KBM-7 (cell line): Measurements from ENCODE around the gene TMEM8B.

Source experiments
- DNase-seq: peaks from one replicate; pipeline ENCODE4 v3.0.0-alpha.2; 2015
- in situ Hi-C: fragments of 300-500 bp; cut with MboI; formaldehyde crosslinking; loops from 2 replicates; pipeline ENCODE4 v1.14.3; 2020; ENCODE audit warnings: low sequenced_read_pairs, low pct_unique_long_range_greater_than_20kb, mixed read lengths

The TMEM8B gene

GRCh38 chr9:35810122-35810521 is 18.9 kb upstream of the TMEM8B start:
- in situ Hi-C loops, result no loop called here
- no peak for DNase-seq

DNA sequence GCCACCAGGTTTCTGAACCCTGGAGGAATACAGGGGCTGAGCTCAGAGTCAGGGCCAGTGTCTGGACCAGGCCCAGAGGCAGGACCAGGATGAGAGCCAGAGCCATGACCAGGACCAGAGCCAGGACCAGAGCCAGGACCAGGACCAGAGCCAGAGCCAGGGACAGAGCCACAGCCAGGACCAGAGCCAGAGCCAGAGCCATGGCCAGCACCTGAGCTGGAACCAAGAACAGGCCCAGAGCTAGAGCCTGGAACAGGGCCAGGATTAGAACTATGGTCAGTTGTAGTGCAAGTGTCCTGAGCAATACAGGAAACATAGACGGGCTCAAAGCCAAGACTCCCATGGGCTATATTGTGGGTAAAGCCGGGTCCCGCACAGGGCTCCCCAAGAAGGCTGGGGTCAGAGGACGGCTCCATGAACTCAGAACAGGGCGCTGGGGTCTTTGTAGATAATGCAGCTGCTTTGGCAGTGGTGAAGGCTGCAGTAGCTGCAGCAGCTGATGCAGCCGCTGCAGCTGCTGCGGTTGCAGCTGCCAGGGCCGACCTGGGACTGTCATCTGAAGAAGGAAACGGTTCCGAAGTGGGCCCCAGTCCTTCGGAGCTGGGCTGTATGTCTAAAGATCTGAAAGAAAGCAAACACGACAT is 17.5 kb upstream of the TMEM8B start:
- no peak for DNase-seq
- in situ Hi-C loops, result no loop called here

DNA sequence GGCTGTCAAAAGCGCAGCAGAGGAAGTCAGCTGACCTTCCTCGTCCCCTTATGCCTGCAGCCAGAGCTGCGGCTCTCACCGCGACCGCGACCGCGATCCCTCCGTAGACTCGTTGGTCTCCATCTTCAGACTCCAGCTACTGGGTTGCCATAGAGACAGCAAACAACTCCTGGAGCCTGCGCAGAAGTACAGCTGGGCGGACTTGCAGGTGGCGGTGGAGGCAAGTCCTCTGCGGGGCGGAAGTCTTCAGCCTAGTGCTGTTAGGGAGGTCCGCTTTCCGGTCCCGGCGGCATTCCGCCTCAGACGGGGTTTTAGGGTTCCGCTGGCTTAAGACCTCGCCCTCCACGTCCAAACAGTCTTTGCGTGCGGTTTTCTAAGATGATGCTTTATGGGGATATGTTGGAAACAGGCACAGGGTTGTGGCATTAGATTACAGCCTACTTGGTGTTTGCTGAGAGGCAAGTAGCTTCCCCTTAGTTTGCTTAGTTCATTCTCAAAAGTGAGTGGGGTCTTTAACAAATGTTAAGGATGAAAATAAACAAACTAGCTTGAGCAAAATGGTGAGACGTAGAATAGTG is 16.9 kb upstream of the TMEM8B start, which contains the start of gene SPAG8:
Gene SPAG8, minus strand, starts transcription at position 238 of the 578 bp plus-strand sequence. Its CDS starts 115 bp downstream, at position 123.
- in situ Hi-C loops, result no loop called here

GRCh38 chr9:35813434-35814105 is 15.5 kb upstream of the TMEM8B start:
- in situ Hi-C loops, result no loop called here
- no peak for DNase-seq

More for the DNA sequence above, 16.9 kb upstream of the TMEM8B start, which contains the start of gene SPAG8:
- peak; percentile 98 for DNase-seq

GRCh38 chr9:35814106-35814840 is 14.8 kb upstream of the TMEM8B start:
- in situ Hi-C loops, result no loop called here
- peak; percentile 68 for DNase-seq

GRCh38 chr9:35814841-35815543 is 14.0 kb upstream of the TMEM8B start, which contains the start of gene HINT2:
TSS of gene HINT2 (minus strand) at chr9:35815042. CDS start at chr9:35814979, 63 bp downstream.
- in situ Hi-C loops, result no loop called here
- DNase-seq, result peak; percentile 98

- in situ Hi-C loops, result no loop called here
- DNase-seq, result peak; percentile 21
Measured at GRCh38 chr9:35816708-35817107, 12.3 kb upstream of the TMEM8B start.

DNA sequence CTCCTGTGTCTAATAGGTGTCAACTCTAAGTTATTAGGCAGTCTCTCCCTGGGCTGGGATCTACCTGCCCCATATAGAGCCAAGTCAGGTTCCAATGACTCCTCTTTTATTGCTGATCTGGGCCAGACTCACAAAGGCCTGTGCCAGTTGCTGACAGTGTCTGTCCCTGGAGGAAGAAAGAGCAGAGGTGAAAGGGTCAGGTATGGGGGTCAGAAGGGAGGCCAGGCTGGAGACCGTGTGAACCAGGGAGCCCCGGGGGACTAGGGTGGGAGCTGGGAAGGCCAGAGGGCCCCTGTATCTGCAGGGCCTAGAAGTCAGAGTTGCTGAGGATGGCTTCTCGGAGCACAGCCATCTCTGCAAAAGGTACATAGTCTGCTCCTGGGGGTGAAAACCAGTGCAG is 10.7 kb upstream of the TMEM8B start:
- in situ Hi-C loops, result no loop called here
- DNase-seq, result no peak

- in situ Hi-C loops, result no loop called here
Measured at GRCh38 chr9:35820076-35820475, 9.0 kb upstream of the TMEM8B start.

DNA sequence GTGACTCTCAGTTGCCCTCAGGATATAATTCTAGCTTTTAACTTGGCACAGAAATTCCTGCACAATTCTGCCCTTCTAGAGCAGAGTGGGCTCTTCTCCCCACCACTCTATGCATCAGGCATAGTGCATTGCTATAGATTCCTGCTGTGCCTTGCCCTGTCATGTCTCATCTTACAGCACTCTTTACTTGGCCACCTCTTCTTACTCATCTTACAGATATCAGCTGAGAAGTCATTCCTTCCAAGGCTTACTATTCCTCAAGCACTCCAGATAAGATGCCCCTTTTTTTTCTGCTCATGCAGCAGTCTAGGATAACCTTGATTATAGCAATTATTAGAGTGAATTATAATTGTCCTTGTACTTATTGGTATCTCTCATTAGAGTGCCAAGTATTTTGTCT is 6.1 kb upstream of the TMEM8B start:
- no peak for DNase-seq
- in situ Hi-C loops, result no loop called here

More at GRCh38 chr9:35820076-35820475, 9.0 kb upstream of the TMEM8B start:
- DNase-seq, result no peak

GRCh38 chr9:35826071-35826701 is 2.8 kb upstream of the TMEM8B start:
- peak; percentile 90 for DNase-seq
- in situ Hi-C loops, result no loop called here

GRCh38 chr9:35827486-35827885 is 1.5 kb upstream of the TMEM8B start:
- in situ Hi-C loops, result no loop called here
- DNase-seq, result no peak

GRCh38 chr9:35828716-35829083 is 328 bp upstream of the TMEM8B start, which contains the start of gene FAM221B:
TSS of gene FAM221B (minus strand) at chr9:35828732. CDS start at chr9:35826161, 2,571 bp downstream.
- no peak for DNase-seq
- in situ Hi-C loops, result no loop called here

DNA sequence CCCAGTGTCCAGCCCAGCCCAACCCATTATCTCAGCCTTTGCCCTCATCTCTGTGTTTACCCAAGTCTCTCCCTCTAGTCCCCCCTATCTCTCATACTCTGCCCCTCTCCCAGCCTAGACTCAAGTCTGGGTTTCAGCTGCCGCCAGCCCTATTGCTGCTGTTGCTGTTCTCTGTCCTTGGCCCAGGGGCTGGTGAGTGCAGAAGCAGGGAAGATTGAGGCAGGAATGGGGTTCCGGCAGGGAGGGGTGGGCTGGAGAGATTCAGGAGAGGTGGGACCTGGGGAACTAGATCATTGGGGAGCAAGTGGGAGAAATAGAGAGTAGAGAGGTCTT is 702 bp downstream of the TMEM8B start:
- in situ Hi-C loops, result no loop called here

DNA sequence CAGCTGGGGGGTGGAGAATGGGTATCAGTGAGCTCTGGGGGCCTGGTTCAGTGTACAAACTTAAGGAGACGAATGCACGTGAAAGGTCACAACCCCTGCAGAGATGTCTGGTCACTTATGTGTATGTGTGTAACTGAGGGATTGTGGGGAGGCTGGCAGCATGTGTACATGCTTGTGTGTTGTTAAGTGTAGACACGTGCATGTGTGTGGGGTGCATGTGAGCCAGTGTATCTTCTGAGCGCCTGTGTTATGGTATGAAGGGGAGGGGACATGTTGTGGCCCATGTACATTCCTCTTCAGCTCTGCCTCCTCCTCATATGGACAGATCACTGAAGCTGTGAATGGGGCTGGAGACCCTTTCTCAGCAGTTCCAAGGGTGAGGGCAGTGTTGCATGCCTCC is 2.0 kb downstream of the TMEM8B start:
- in situ Hi-C loops, result no loop called here
- DNase-seq, result no peak

More for the DNA sequence above, 702 bp downstream of the TMEM8B start:
- no peak for DNase-seq

DNA sequence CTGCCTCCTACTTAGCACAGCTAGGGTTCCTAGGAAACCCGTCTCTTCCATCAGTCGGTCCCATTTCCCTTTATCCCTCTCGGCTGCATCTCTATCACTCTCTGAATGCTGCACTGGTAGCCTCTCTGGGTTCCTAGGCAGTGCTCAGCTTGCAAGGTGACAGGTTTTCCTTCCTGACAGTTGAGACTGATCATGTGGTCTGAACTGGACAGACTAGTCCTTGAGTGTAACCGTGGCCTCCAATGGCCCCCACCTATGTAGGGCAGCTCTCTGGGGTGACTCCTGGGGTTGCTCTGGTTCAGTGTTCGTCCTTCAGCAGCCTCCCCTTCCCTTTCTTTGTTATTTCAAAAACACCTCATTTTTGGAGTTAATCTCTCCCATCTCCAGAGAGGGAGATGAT is 3.8 kb downstream of the TMEM8B start:
- in situ Hi-C loops, result no loop called here
- DNase-seq, result no peak

GRCh38 chr9:35834260-35835215 is 5.5 kb downstream of the TMEM8B start:
- in situ Hi-C loops, result no loop called here
- no peak for DNase-seq

DNA sequence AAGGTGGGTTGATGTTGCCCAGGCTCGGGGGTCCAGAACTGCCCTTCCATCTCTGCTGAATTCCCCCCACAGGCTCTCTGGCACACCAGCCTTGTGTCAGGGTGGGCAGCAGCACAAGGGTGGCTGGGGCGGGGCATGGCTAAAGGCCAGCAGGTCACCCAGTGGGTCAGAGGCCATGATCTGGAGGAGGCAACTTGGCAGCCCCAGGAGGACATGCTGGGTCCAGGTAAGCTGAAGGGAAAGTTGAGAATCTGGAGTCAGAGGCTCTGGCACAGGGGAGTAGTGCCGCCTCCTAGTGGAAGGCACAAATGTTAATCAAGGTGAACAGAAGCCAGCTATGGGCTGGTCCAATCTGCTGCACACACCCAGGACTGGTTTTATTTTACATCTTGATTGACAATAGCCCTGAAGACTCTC is 6.2 kb downstream of the TMEM8B start:
- DNase-seq, result peak; percentile 24
- in situ Hi-C loops, result no loop called here
